ENCODE results near the gene ZNF692.
"Not testable (repeated sequence)": the region's sequence is repeated elsewhere in the genome, so short reads cannot be mapped to it uniquely, and the experiment has no call there.

ZNF692 gene

GRCh38 chr1:248849637-248850036, 9.2 kb downstream of the ZNF692 start:
- FAIRE-seq (no peak), DNase-seq (ENCODE audit: low spot score) (no peak)

- FAIRE-seq: no peak
Observed at GRCh38 chr1:248849152-248849551, 9.7 kb downstream of the ZNF692 start.

DNA sequence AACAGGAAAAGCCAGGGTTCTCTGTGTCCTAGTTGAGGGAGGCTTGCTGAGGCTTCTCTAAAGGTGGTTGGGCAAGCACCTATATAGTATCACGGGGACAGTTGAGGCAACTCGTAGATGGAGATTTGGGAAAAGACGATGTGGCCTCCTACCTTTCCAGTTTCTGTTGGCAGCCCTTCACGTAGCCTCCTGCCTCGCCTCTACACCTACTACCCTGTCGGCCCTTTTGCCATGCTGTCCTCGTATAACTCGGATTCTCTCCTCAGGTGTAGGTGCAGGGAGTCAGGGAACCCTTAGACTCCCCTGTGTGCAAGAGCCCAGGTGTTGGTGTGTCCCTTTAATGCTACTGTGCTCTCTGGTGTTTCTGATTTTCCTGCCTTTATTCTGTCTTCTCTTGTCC, 10.3 kb downstream of the ZNF692 start:
- FAIRE-seq (no peak), DNase-seq (ENCODE audit: low spot score) (no peak)

More at GRCh38 chr1:248849152-248849551, 9.7 kb downstream of the ZNF692 start:
- no peak for DNase-seq (ENCODE audit: low spot score)

- no peak for FAIRE-seq
- DNase-seq (ENCODE audit: low spot score): no peak
Observed at GRCh38 chr1:248847956-248848561, 10.8 kb downstream of the ZNF692 start.

GRCh38 chr1:248847181-248847955, 11.5 kb downstream of the ZNF692 start:
- DNase-seq (ENCODE audit: low spot score) (no peak), FAIRE-seq (no peak)

- FAIRE-seq (no peak), DNase-seq (ENCODE audit: low spot score) (no peak)
Observed at GRCh38 chr1:248844526-248844925, 14.4 kb downstream of the ZNF692 start.

DNA sequence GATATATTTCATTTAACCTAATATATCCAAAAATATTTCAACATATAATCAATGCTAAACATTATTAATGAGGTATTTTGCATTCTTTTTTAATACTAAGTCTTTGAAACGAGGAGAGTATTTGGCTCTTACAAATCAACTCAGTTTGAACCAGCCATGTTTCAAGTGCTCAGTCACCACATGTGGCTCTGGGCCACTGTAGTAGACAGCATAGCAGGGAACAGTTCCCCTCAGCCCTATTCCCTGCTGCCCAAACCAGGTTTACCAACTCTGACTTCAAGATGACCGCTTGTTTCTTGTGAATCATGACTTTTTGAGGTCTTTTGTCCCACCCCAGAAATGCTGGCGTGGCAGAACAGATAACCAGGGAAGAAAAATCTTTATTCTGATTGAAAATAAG, 15.2 kb downstream of the ZNF692 start:
- no peak for DNase-seq (ENCODE audit: low spot score)
- no peak for FAIRE-seq

DNA sequence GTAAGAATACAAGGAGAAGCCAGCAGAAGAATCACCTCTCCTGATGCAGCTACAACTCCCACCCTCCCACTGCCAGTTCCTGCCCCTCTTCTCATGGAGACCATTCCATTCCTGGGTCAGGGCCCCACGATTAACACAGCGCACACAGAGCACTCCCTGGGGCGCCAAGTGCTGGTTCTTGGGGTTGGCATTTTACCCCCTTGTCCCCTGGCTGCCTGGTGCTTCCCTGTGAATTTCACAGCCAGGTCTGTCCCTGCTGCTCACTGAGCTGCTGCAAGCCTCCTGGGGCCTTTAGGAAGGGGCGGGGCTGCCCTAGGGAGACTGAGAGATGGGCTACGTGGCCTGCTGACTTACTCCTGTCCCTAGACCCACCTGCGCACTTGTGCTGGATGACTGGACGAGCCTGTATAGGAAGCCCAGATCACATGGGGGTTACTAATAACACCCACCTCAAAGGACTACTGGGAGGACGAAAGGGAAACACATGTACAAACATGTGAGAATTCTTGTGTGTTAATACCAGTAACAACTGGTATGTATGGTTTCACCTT, 16.0 kb downstream of the ZNF692 start:
- no peak for DNase-seq (ENCODE audit: low spot score)
- FAIRE-seq: no peak

GRCh38 chr1:248841702-248842395, 17.0 kb downstream of the ZNF692 start:
- DNase-seq (ENCODE audit: low spot score): no peak
- FAIRE-seq: no peak

DNA sequence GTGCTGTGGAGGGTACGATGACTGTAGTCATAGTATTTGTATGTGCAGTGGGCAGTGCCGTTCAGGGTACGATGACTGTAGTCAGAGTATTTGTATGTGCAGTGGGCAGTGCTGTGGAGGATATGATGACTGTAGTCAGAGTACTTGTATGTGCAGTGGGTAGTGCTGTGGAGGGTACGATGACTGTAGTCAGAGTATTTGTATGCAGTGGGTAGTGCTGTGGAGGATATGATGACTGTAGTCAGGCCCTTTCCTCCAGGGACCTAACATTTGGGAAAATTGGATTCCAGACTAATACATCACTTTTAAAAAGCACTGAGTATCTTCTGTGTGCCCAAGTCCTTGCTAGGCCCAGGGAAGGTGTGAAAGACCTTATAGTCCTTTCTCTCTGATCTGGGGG, 17.9 kb downstream of the ZNF692 start:
- FAIRE-seq (no peak), DNase-seq (ENCODE audit: low spot score) (no peak)

DNA sequence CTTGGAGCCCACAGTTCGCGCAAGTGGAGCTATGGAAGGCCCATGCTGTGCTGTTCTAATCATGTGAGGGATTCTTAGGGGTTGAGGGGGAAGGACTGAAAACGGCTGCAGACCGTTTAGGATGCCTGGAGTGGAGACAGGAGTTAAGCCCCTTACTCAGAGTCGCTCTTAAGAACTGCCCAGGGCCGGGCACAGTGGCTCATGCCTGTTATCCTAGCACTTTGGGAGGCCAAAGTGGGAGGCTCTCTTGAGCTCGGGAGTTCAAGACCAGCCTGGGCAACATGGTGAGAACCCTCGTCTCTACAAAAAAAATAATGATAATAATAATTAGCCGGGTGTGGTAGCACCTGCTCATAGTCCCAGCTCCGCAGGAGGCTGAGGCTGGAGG, 19.7 kb downstream of the ZNF692 start:
- DNase-seq (ENCODE audit: low spot score) (no peak), FAIRE-seq (no peak)

DNA sequence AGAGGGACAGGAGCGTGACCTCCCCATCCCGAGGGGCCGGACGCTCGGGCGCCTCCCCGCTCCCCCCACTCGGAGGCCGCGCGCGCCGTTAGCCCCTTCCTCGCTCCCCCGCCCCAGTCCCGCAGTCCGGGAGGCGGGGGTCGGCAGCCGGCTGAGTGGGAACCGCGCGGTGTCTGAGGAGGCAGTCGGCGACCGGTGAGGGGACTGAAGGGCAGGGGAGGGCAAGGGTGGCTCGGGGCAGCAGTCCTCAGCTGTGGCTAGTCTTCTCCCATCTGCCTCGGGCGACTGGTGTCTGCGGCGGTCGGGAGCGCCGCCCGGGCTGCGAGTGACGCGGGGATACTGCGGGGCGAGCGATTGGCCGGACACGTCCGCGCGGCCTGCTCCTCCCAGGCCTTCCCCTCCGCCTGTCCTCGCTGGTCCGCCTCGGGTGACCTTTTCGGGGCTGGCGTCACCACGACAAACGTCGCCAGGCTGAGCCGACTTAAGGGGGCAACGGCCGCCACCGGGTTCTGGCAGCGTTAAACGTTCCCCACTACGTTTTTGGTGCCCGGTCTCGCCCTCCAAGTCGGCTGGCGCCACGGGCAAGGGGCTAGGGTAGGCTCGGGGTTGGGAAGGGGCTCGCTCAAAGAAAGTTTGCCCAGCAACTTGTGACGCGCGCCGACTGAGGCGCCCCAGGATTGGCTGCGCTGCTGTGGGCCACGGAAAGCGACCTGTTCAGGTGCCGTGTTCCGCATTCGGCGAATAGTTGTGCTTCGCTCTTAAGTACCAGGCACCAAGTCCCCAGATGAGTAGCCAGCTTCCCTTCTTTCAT, 20.3 kb downstream of the ZNF692 start:
- DNase-seq (ENCODE audit: low spot score) (peak; percentile 77), FAIRE-seq (no peak)

DNA sequence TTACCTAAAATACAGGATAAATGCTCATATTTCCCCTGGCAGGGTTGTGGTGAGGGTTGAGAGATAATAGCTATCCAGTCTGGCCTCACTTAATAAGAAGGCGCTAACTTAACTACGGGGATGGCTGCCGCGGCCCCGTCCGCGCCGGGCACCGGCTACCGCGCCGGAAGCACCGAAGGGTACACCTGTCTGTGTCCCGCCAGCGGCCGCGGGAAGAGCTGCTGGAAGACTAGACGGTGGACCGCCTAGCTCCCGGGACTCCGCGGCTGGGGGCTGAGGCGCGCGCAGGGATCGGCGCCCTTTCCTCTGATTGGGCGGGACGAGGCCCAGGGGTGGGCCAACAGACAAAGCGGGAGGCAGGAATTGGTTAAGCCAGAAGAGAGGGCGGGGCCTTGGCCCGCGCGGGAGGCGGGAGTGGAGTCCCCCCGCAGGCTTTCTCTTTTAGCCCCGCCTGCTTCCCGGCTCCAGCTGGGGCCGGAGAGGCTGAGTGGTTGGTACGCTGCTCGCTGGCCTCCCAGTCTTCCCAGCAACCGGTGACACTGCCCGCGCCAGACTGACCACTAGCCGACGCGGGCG, 21.0 kb downstream of the ZNF692 start, which contains the start of gene ZNF672:
Gene ZNF672 (plus strand): TSS at position 444 of the 576 bp plus-strand sequence. CDS start 9,051 bp downstream, outside the sequence.
- no peak for FAIRE-seq

DNA sequence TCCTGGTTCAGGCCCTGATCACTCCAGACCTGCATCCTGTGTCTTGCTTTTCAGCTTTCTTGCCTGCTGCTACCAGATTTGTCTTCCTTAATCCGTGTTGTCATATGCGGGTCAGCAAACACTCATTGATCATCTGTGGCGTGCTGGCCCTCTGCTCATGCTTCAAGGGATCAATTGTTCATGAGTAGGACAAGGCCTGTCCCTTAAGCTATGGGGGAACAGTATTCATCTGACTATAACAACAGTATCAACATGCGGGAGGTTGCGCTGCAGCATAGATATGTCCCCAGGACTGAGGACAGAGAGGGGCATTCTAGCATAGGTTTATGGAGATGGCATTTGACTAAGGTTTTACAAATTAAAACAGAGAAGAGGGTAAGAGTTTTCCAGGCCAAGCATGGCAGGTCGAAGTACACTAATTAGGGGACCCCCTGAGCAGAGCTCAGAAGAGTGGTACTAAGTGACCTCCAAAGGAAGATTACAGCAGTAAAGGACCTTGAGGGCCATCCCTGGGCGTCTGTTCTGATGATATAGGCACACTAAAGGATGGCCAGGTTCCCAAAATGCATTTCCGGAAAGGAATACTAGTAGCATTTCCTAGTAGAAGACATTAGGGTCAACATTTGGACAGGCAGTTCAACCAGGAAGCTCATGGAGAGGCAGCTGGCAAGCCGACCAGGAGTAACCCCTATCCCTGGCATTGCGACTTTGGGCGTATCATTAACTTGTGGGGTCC, 21.7 kb downstream of the ZNF692 start:
- DNase-seq (ENCODE audit: low spot score) (no peak), FAIRE-seq (no peak)

More for the DNA sequence above, 21.0 kb downstream of the ZNF692 start, which contains the start of gene ZNF672:
- peak; percentile 91 for DNase-seq (ENCODE audit: low spot score)

DNA sequence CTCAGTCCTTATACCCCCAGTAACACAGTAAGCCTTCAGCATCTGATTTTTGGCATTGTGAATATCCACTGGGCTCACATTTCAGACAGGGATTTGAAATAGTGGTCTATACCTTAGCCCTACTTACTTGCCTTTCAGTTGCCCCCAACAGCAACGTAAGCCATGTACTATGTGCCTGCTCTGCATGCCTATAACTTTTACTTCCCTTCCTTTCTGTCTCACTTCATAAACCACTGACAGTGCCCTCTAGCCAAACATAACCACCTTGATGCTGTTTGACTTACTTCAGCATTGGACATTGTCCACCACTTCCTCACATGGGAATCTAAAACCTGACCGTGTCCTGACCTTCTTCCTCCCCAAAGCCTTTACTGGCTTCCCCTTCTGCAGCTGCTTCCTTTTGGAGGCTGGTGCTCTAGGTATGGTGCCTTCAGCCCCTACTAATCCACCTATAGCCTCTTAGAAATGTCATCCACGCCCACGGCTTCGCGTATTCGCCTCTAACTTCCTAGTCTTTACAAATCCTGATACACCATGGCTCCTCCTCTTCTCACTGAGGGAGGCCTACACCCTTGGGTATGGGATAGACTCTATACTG, 24.4 kb downstream of the ZNF692 start:
- DNase-seq (ENCODE audit: low spot score) (no peak), FAIRE-seq (no peak)

DNA sequence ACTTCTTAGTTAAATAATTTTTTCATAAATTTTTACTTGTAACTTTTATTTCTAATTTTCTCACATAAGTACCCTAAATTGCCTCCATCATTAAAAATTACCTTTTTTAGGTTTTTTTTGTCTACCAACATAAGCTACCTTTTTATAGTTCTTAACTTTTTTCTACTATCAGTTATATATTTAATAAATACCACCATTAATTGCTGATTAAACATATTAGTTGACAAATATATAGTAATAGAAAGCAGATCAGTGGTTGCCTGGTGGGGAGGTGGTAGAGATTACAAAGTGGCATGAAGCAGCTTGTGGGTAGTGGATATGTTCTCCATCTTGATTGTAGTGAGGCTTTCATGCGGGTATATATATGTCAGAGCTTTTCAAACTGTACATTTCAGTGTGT, 27.0 kb downstream of the ZNF692 start:
- no peak for FAIRE-seq
- no peak for DNase-seq (ENCODE audit: low spot score)

DNA sequence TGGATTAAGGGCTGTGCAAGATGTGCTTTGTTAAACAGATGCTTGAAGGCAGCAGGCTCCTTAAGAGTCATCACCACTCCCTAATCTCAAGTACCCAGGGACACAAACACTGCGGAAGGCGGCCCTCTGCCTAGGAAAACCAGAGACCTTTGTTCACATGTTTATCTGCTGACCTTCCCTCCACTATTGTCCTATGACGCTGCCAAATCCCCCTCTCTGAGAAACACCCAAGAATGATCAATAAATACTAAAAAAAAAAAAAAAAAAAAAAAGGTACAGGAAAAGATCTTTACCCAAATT, 28.2 kb downstream of the ZNF692 start:
- FAIRE-seq: not testable (repeated sequence)

GRCh38 chr1:248828845-248829244, 30.0 kb downstream of the ZNF692 start:
- DNase-seq (ENCODE audit: low spot score) (no peak), FAIRE-seq (no peak)

More for the DNA sequence above, 28.2 kb downstream of the ZNF692 start:
- DNase-seq (ENCODE audit: low spot score): not testable (repeated sequence)

- peak; percentile 87 for DNase-seq (ENCODE audit: low spot score)
Observed at GRCh38 chr1:248825909-248826760, 32.8 kb downstream of the ZNF692 start, which contains the start of gene SH3BP5L. TSS of gene SH3BP5L (minus strand) at chr1:248825915. CDS start at chr1:248824935, 980 bp downstream.

More at GRCh38 chr1:248825909-248826760, 32.8 kb downstream of the ZNF692 start, which contains the start of gene SH3BP5L:
- FAIRE-seq: no peak

Measured in urothelium cell line (cell line).